Coronary artery (tissue), 2 donors: ENCODE results near the gene MMP27.

Experiments
- DNase-seq: peaks from one replicate; pipeline ENCODE4 v3.0.0-alpha.2; 2017; ENCODE audit warnings: low spot score
- H3K27ac ChIP-seq, 2 donors: fragments of 200-600 bp; sonication (generic); one replicate each; pipeline ENCODE4 v1.5.1; 2016 to 2019
- H3K4me3 ChIP-seq: fragments of 200-600 bp; sonication (generic); 2 replicates; pipeline ENCODE4 v1.5.1; 2016; ENCODE audit warnings: mild to moderate bottlenecking, moderate library complexity
- CTCF ChIP-seq: fragments of 200-600 bp; sonication (generic); IDR thresholded peaks from one replicate; pipeline ENCODE4 v1.5.1; 2019; ENCODE audit warnings: antibody characterized with exemption

The MMP27 gene

GRCh38 chr11:102716527-102716926 is 11.0 kb upstream of the MMP27 start:
- TF ChIP-seq CTCF = no peak
- Histone ChIP-seq H3K4me3 (no peak overlapping the region), H3K27ac (no peak overlapping the region)
- no peak for DNase-seq

DNA sequence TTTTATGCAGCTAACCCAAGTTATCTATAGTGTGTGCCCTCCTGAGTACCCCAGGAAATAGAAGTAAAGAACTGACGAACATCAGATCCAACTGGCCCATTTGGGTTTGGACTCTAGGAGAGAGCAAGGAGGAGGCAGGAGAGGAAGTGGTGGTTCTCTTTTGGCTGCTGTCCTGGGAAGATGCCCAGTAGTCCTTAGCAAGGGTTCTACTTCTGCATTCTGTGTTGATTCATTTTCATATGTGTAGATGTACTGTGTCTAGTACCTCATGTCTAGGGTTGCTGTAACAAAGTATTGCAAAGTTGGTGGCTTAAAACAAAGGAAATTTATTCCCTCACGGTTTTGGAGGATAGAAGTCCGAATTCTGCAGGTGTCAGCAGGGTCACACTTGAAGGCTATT is 6.6 kb upstream of the MMP27 start:
- Histone ChIP-seq H3K4me3 (no peak overlapping the region), H3K27ac (no peak overlapping the region)
- DNase-seq = no peak
- no peak for TF ChIP-seq CTCF

GRCh38 chr11:102709201-102709945 is 3.8 kb upstream of the MMP27 start:
- TF ChIP-seq CTCF = no peak
- no peak overlapping the region for H3K4me3 ChIP-seq
- DNase-seq = no peak
- no peak overlapping the region for H3K27ac ChIP-seq

DNA sequence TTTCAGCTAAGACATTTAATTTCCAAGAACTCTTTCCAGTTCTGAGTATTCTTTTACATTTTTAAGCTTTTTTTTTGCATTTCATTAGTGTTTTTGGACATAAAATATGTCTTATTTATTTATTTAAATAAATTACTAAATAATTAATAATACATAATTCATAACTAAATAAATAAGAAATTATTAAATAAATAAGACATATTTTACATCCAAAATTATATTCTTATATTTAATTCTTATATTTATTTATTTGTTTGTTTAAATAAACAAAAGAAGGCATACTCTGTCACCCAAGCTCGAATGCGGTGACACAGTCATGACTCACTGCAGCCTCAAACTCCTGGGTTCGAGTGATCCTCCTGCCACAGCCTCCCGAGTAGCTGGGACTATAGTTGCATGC is 3.1 kb upstream of the MMP27 start:
- DNase-seq = no peak
- Histone ChIP-seq H3K4me3 (no peak overlapping the region), H3K27ac (no peak overlapping the region)
- no peak for TF ChIP-seq CTCF

- no peak for TF ChIP-seq CTCF
- DNase-seq = no peak
- Histone ChIP-seq H3K27ac (no peak overlapping the region), H3K4me3 (no peak overlapping the region)
Measured at GRCh38 chr11:102704841-102705240, 728 bp downstream of the MMP27 start.

DNA sequence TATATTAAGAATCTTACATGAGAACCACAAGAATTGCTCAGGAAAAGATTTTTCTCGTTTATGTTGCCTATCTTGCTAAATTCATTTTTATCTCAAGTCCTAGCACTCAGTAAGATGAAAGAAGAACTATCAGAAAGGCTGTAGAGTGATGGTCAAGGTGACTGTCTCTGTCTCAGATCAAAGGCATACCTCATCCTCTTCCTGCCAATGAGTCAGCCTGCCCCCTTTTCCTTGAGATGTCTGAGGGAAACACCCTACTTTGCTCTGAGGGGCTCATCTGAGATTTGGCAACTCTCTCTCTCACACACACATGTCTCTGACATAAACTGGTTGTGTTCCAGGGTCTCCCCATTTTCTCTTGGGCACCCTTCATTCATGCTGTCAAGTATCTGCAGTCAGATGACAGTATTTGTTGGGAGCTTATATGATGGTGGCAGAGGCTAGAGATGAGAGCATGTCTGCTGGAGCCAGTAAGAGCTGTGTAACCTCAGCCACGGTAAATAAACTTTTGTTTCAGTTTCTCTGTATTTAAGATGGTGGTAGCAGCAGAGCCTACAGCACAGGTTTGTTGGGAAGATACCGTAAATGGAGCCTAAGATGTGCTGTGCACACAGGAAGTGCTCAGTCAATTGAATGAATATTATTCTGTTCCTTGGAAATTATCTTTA is 1.6 kb downstream of the MMP27 start:
- H3K4me3 ChIP-seq = no peak overlapping the region
- no peak for TF ChIP-seq CTCF
- no peak for DNase-seq
- H3K27ac ChIP-seq = no peak overlapping the region

- Histone ChIP-seq H3K4me3 (no peak overlapping the region), H3K27ac (no peak overlapping the region)
- no peak for DNase-seq
- no peak for TF ChIP-seq CTCF
Measured at GRCh38 chr11:102695201-102695600, 10.4 kb downstream of the MMP27 start.
